OCI-LY1 (cell line): ENCODE measurements around the gene ABCC11.

Experiments used
- H2AFZ ChIP-seq: fragments of 200-600 bp; sonication (generic), shearing (Covaris generic); 2 replicates; pipeline ENCODE4 v1.6.0; 2014; ENCODE audit warnings: antibody characterized with exemption, mild to moderate bottlenecking, low read length
- H3F3A ChIP-seq: fragments of 200-600 bp; sonication (generic), shearing (Covaris generic); 2 replicates; pipeline ENCODE4 v1.6.0; 2014; ENCODE audit warnings: mild to moderate bottlenecking, antibody characterized with exemption, low read length, moderate library complexity; ENCODE audit not compliant: insufficient read depth
- H3K27ac ChIP-seq: fragments of 200-600 bp; sonication (generic); 2 replicates; pipeline ENCODE4 v1.5.1; 2014; ENCODE audit warnings: low read length, mixed run types, mild to moderate bottlenecking, low read depth; ENCODE audit not compliant: poor library complexity, severe bottlenecking
- H3K27me3 ChIP-seq: fragments of 200-600 bp; sonication (generic); 2 replicates; pipeline ENCODE4 v1.6.0; 2014; ENCODE audit warnings: antibody characterized with exemption, mild to moderate bottlenecking, low read length, moderate library complexity; ENCODE audit not compliant: insufficient read depth
- H3K36me3 ChIP-seq: fragments of 200-600 bp; sonication (generic); 2 replicates; pipeline ENCODE4 v1.6.1; 2014; ENCODE audit warnings: mild to moderate bottlenecking, antibody characterized with exemption, low read length, moderate library complexity, mixed read lengths; ENCODE audit not compliant: insufficient read depth
- H3K4me1 ChIP-seq: fragments of 200-600 bp; sonication (generic); 2 replicates; pipeline ENCODE4 v1.5.1; 2014; ENCODE audit warnings: mild to moderate bottlenecking, low read length, moderate library complexity; ENCODE audit not compliant: insufficient read depth, severe bottlenecking
- H3K4me2 ChIP-seq: fragments of 200-600 bp; sonication (generic), shearing (Covaris generic); 2 replicates; pipeline ENCODE4 v1.6.1; 2014; ENCODE audit warnings: low read length
- H3K4me3 ChIP-seq: fragments of 200-600 bp; sonication (generic); 2 replicates; pipeline ENCODE4 v1.5.1; 2014; ENCODE audit warnings: low read length, low read depth, mild to moderate bottlenecking, mixed read lengths; ENCODE audit not compliant: poor library complexity, severe bottlenecking
- H3K79me2 ChIP-seq: fragments of 200-600 bp; shearing (Covaris generic); 2 replicates; pipeline ENCODE4 v1.6.1; 2016; ENCODE audit warnings: mixed run types, low read length, mixed read lengths; ENCODE audit not compliant: insufficient read depth
- H3K9ac ChIP-seq: fragments of 200-600 bp; sonication (generic), shearing (Covaris generic); 2 replicates; pipeline ENCODE4 v1.6.1; 2014; ENCODE audit warnings: mild to moderate bottlenecking, low read length, mixed read lengths
- H3K9me2 ChIP-seq: fragments of 200-600 bp; sonication (generic), shearing (Covaris generic); 2 replicates; pipeline ENCODE4 v1.6.1; 2014; ENCODE audit warnings: low read depth, mild to moderate bottlenecking, low read length, mixed read lengths
- H3K9me3 ChIP-seq: fragments of 200-600 bp; shearing (Covaris generic); 2 replicates; pipeline ENCODE4 v1.6.1; 2014; ENCODE audit warnings: low read length, mixed read lengths
- H4K20me1 ChIP-seq: fragments of 200-600 bp; sonication (generic), shearing (Covaris generic); 2 replicates; pipeline ENCODE4 v1.6.0; 2016; ENCODE audit warnings: mild to moderate bottlenecking, low read length; ENCODE audit not compliant: insufficient read depth
- CTCF ChIP-seq: fragments of 200-600 bp; sonication (generic), shearing (Covaris generic); IDR thresholded peaks from 2 replicates; pipeline ENCODE4 v1.5.1; 2017; ENCODE audit warnings: mild to moderate bottlenecking, antibody characterized with exemption, low read length, moderate library complexity, mixed read lengths
- EZH2 ChIP-seq: fragments of 200-600 bp; sonication (generic), shearing (Covaris generic); IDR thresholded peaks from 2 replicates; pipeline ENCODE4 v1.8.0; 2017; ENCODE audit warnings: borderline replicate concordance, mixed run types, mild to moderate bottlenecking, antibody characterized with exemption, low read length, moderate library complexity, mixed read lengths

Gene ABCC11

GRCh38 chr16:48161906-48162305, 85.4 kb downstream of the ABCC11 start:
- Histone ChIP-seq H3K36me3 (no peaks in the 10 kb centered on the region), H3K4me2 (no peak overlapping the region), H3K27ac (no peak overlapping the region), H3K9me3 (no peaks in the 10 kb centered on the region), H3K9me2 (no peaks in the 10 kb centered on the region), H2AFZ (no peak overlapping the region), H3K4me1 (no peaks in the 10 kb centered on the region), H3K4me3 (no peak overlapping the region), H4K20me1 (no peaks in the 10 kb centered on the region), H3K27me3 (no peaks in the 10 kb centered on the region), H3K79me2 (no peaks in the 10 kb centered on the region), H3F3A (no peaks in the 10 kb centered on the region), H3K9ac (no peak overlapping the region)
- TF ChIP-seq EZH2, result no peak
- no peak for TF ChIP-seq CTCF

GRCh38 chr16:48160575-48160974, 86.8 kb downstream of the ABCC11 start:
- H3K79me2 ChIP-seq, result no peaks in the 10 kb centered on the region
- no peaks in the 10 kb centered on the region for H3K9me2 ChIP-seq
- H3K4me1 ChIP-seq, result no peaks in the 10 kb centered on the region
- no peak overlapping the region for H2AFZ ChIP-seq
- TF ChIP-seq EZH2 (no peak), CTCF (no peak)
- H3K4me2 ChIP-seq, result no peak overlapping the region
- no peaks in the 10 kb centered on the region for H4K20me1 ChIP-seq
- H3F3A ChIP-seq, result no peaks in the 10 kb centered on the region
- no peak overlapping the region for H3K9ac ChIP-seq
- no peaks in the 10 kb centered on the region for H3K9me3 ChIP-seq
- H3K27me3 ChIP-seq, result no peaks in the 10 kb centered on the region
- no peak overlapping the region for H3K27ac ChIP-seq
- no peaks in the 10 kb centered on the region for H3K36me3 ChIP-seq
- no peak overlapping the region for H3K4me3 ChIP-seq

- Histone ChIP-seq H3K27me3 (no peaks in the 10 kb centered on the region), H3K36me3 (no peaks in the 10 kb centered on the region), H3K9me3 (no peaks in the 10 kb centered on the region), H3K79me2 (no peaks in the 10 kb centered on the region), H3K27ac (no peak overlapping the region), H3K4me2 (no peak overlapping the region), H2AFZ (no peak overlapping the region), H3F3A (no peaks in the 10 kb centered on the region), H3K9ac (no peak overlapping the region), H3K9me2 (no peaks in the 10 kb centered on the region), H4K20me1 (no peaks in the 10 kb centered on the region), H3K4me1 (no peaks in the 10 kb centered on the region), H3K4me3 (no peak overlapping the region)
- TF ChIP-seq CTCF (no peak), EZH2 (no peak)
Observed at GRCh38 chr16:48158296-48158695, 89.0 kb downstream of the ABCC11 start.
